Esophagus muscularis mucosa (tissue), 4 donors: ENCODE measurements around the gene PTTG1. TPM values are rescaled to one million over a fixed set of nuclear protein-coding genes. Genes with fewer than 3 reads are reported as not detected.

ENCODE experiments used
- DNase-seq: peaks from one replicate; pipeline ENCODE4 v3.0.0-alpha.2; 2017; ENCODE audit errors: extremely low spot score
- H3K27ac ChIP-seq, 4 donors: fragments of 200-600 bp; sonication (generic); replicated peaks in 1 of 4; 1 replicate in 3 of 4; 2 replicates in 1 of 4; pipeline ENCODE4 v1.5.1; 2016 to 2019; ENCODE audit warnings: mild to moderate bottlenecking in 1 of 4
- H3K27me3 ChIP-seq, 4 donors: fragments of 200-600 bp; sonication (generic); one replicate each; pipeline versions ENCODE4 v1.5.1 to v1.6.0; 2016 to 2019
- H3K36me3 ChIP-seq, 4 donors: fragments of 200-600 bp; sonication (generic); one replicate each; pipeline ENCODE4 v1.5.1; 2016 to 2019
- H3K4me1 ChIP-seq, 4 donors: fragments of 200-600 bp; sonication (generic); one replicate each; pipeline ENCODE4 v1.5.1; 2016 to 2019
- H3K4me3 ChIP-seq, 4 donors: fragments of 200-600 bp; sonication (generic); 1 replicate in 2 of 4; 2 replicates in 2 of 4; pipeline ENCODE4 v1.5.1; 2016 to 2019; ENCODE audit warnings: mild to moderate bottlenecking in 4 of 4, moderate library complexity in 1 of 4
- H3K9me3 ChIP-seq, 4 donors: fragments of 200-600 bp; sonication (generic); 1 replicate in 3 of 4; 2 replicates in 1 of 4; pipeline ENCODE4 v1.5.1; 2016 to 2019
- CTCF ChIP-seq, 3 experiments: fragments of 200-600 bp in 2 of 3; fragments of 450-650 bp in 1 of 3; sonication (generic) in 2 of 3; IDR thresholded peaks; one replicate each; pipeline ENCODE4 v1.5.1; 2017 to 2019; ENCODE audit warnings: antibody characterized with exemption in 3 of 3, mild to moderate bottlenecking in 2 of 3, moderate library complexity in 1 of 3
- EP300 ChIP-seq: sonication (generic); formaldehyde crosslinking; IDR thresholded peaks from one replicate; pipeline ENCODE4 v1.6.1; 2017; ENCODE audit warnings: antibody characterized with exemption
- POLR2A ChIP-seq: fragments of 450-650 bp; IDR thresholded peaks from one replicate; pipeline ENCODE4 v1.6.1; 2017; ENCODE audit warnings: antibody characterized with exemption, moderate library complexity, mild to moderate bottlenecking, low read depth
- POLR2AphosphoS5 ChIP-seq, 2 donors: sonication (generic); formaldehyde crosslinking; IDR thresholded peaks; one replicate each; pipeline ENCODE4 v1.6.1; 2017; ENCODE audit warnings: antibody characterized with exemption in 2 of 2
- WGBS: methylation state at CpG from one replicate; pipeline ENCODE4 v1.1.5; 2018; 5-methylcytosine and 5-hydroxymethylcytosine counted together
- intact Hi-C: fragments of 100-400 bp; cut with DNase I; formaldehyde crosslinking; loops from one replicate; pipeline ENCODE4 v1.15.1; 2023
- total RNA-seq, 4 donors: library from RNA; depleted of rRNA; stranded (reverse); fragments of >200 nt; gene quantifications; one replicate each; pipeline versions ENCODE4 v1.1.0 to v1.2.1, GENCODE V29; 2016

The PTTG1 gene
- total RNA-seq, 4 donors from 2014 or later, result 2.6 to 6.3 (median 5.5) TPM; not detected in 1

- DNase-seq, result no peak
Measured at GRCh38 chr5:160398806-160399205, 22.8 kb upstream of the PTTG1 start.

GRCh38 chr5:160399402-160400353 lies 22.0 kb upstream of the PTTG1 start, which contains the start of gene FAM200C:
Gene FAM200C (minus strand): TSS chr5:160400054. CDS start chr5:160395490, 4,564 bp downstream.
- intact Hi-C loops, result loop anchor here (10.0 kb wide), 1 partner anchor 285 kb away; the partner anchor contains the start of gene PWWP2A
- peak; percentile 94 for DNase-seq
- 1% methylated on average over 16 of the region's 41 CpGs for WGBS
- Histone ChIP-seq H3K27ac (peak within 1 kb of the TSS; percentile 84 to 93 (median 88)), H3K4me1 (peaks cover 15 to 43% (median 37%) of the 10 kb centered on the region in 4 donors), H3K4me3 (peak within 1 kb of the TSS; percentile 54 to 83 (median 76)), H3K36me3 (peaks cover 29 to 43% (median 33%) of the 10 kb centered on the region in 4 donors), H3K9me3 (no peaks in the 10 kb centered on the region), H3K27me3 (no peaks in the 10 kb centered on the region)
- TF ChIP-seq EP300, result no peak
- TF ChIP-seq POLR2A, result peak; percentile 81
- peak; percentile 97 to 98 for TF ChIP-seq POLR2AphosphoS5 (IDR thresholded peaks at IDR 0.05)

More at GRCh38 chr5:160398806-160399205, 22.8 kb upstream of the PTTG1 start:
- WGBS, result 46% methylated on average over 4 of the region's 4 CpGs
- intact Hi-C loops, result loop anchor here (10.0 kb wide), 1 partner anchor 284 kb away; the partner anchor contains the start of gene PWWP2A
- H3K9me3 ChIP-seq, result no peaks in the 10 kb centered on the region
- H3K4me1 ChIP-seq, result peaks cover 15 to 45% (median 41%) of the 10 kb centered on the region in 4 donors
- H3K4me3 ChIP-seq, result peak overlapping the region; percentile 54 to 83 (median 76)
- no peaks in the 10 kb centered on the region for H3K27me3 ChIP-seq
- H3K36me3 ChIP-seq, result peaks cover 20 to 34% (median 24%) of the 10 kb centered on the region in 4 donors
- H3K27ac ChIP-seq, result peak overlapping the region in 2 of 4 donors; percentile 84 to 85
- no peak for TF ChIP-seq CTCF (IDR thresholded peaks at IDR 0.05)
- no peak for TF ChIP-seq POLR2A
- TF ChIP-seq POLR2AphosphoS5 (IDR thresholded peaks at IDR 0.05), result no peak
- TF ChIP-seq EP300, result no peak

GRCh38 chr5:160418561-160419457 lies 2.8 kb upstream of the PTTG1 start, which contains the start of gene SLU7:
Gene SLU7 (minus strand): TSS chr5:160419081. CDS start chr5:160415294, 3,787 bp downstream.
- peaks cover 22 to 58% (median 45%) of the 10 kb centered on the region in 4 donors for H3K4me1 ChIP-seq
- peak; percentile 86 to 95 for TF ChIP-seq POLR2AphosphoS5 (IDR thresholded peaks at IDR 0.05)
- no peak for TF ChIP-seq POLR2A
- TF ChIP-seq CTCF (IDR thresholded peaks at IDR 0.05), result peak in 1 of 3 experiments; percentile 18
- TF ChIP-seq EP300, result no peak
- H3K36me3 ChIP-seq, result peaks cover 11 to 16% (median 13%) of the 10 kb centered on the region in 4 donors
- under 1% methylated on average over 48 of the region's 48 CpGs for WGBS
- H3K4me3 ChIP-seq, result peak within 1 kb of the TSS; percentile 70 to 85 (median 82)
- no peaks in the 10 kb centered on the region for H3K9me3 ChIP-seq
- H3K27ac ChIP-seq, result peak within 1 kb of the TSS; percentile 83 to 90 (median 86)
- H3K27me3 ChIP-seq, result no peaks in the 10 kb centered on the region
- peak; percentile 98 for DNase-seq
- intact Hi-C loops, result no loop called here

GRCh38 chr5:160419458-160420330 lies 2.0 kb upstream of the PTTG1 start:
- DNase-seq, result no peak
- TF ChIP-seq POLR2AphosphoS5 (IDR thresholded peaks at IDR 0.05) (no peak), EP300 (no peak), CTCF (IDR thresholded peaks at IDR 0.05) (no peak)
- H3K9me3 ChIP-seq, result no peaks in the 10 kb centered on the region
- no peaks in the 10 kb centered on the region for H3K27me3 ChIP-seq
- peak overlapping the region; percentile 70 to 85 (median 82) for H3K4me3 ChIP-seq
- peak overlapping the region; percentile 83 to 90 (median 86) for H3K27ac ChIP-seq
- H3K36me3 ChIP-seq, result peaks cover 4 to 7% (median 4%) of the 10 kb centered on the region in 4 donors
- H3K4me1 ChIP-seq, result peaks cover 22 to 58% (median 45%) of the 10 kb centered on the region in 4 donors
- 40% methylated on average over 11 of the region's 11 CpGs for WGBS
- intact Hi-C loops, result no loop called here
